OCI-LY7 (cell line): Measurements from ENCODE around the gene RBM20. TPM values are rescaled to one million over a fixed set of nuclear protein-coding genes. Genes with fewer than 3 reads are reported as not detected.

Experiments
- BruUV-seq: library from RNA; stranded (reverse); fragments of 400-500 nt; replicated peaks from 2 replicates; lab custom pipeline; 2021; lab: Mats Ljungman, UMichigan
- CTCF ChIA-PET: fragments of 300-600 bp; sonication (Branson Sonifier 250); formaldehyde crosslinking; loops from one replicate; lab custom pipeline; 2022; ENCODE audit warnings: antibody characterized with exemption; ENCODE audit not compliant: unreplicated experiment; lab: Charles Lee
- POLR2A ChIA-PET: fragments of 300-600 bp; sonication (Branson Sonifier 250); formaldehyde crosslinking; loops from one replicate; lab custom pipeline; 2022; ENCODE audit warnings: antibody characterized with exemption; lab: Charles Lee
- DNase-seq: peaks from one replicate; pipeline ENCODE4 v3.0.0-alpha.2; 2015; ENCODE audit warnings: low spot score
- H2AFZ ChIP-seq: fragments of 200-600 bp; sonication (generic), shearing (Covaris generic); 2 replicates; pipeline ENCODE4 v1.6.1; 2014; ENCODE audit warnings: mild to moderate bottlenecking, antibody characterized with exemption, low read length, moderate library complexity
- H3K27ac ChIP-seq: fragments of 200-600 bp; sonication (generic); 2 replicates; pipeline ENCODE4 v1.5.1; 2014; ENCODE audit warnings: mixed run types, low read depth, mild to moderate bottlenecking, moderate library complexity, low read length, inconsistent platforms; ENCODE audit not compliant: poor library complexity, severe bottlenecking
- H3K36me3 ChIP-seq: fragments of 200-600 bp; sonication (generic); 2 replicates; pipeline ENCODE4 v1.6.1; 2014; ENCODE audit warnings: mild to moderate bottlenecking, antibody characterized with exemption, low read length, moderate library complexity, mixed read lengths; ENCODE audit not compliant: insufficient read depth
- H3K4me1 ChIP-seq: fragments of 200-600 bp; sonication (generic); 2 replicates; pipeline ENCODE4 v1.5.1; 2014; ENCODE audit warnings: mild to moderate bottlenecking, low read length; ENCODE audit not compliant: insufficient read depth, poor library complexity, severe bottlenecking
- H3K4me2 ChIP-seq: fragments of 200-600 bp; sonication (generic); 2 replicates; pipeline ENCODE4 v1.6.1; 2014; ENCODE audit warnings: mild to moderate bottlenecking, low read length
- H3K4me3 ChIP-seq: fragments of 200-600 bp; sonication (generic); 2 replicates; pipeline ENCODE4 v1.5.1; 2014; ENCODE audit warnings: mild to moderate bottlenecking, low read depth, low read length; ENCODE audit not compliant: poor library complexity, severe bottlenecking
- H3K79me2 ChIP-seq: fragments of 200-600 bp; sonication (generic); 2 replicates; pipeline ENCODE4 v1.6.1; 2016; ENCODE audit warnings: low read depth, mild to moderate bottlenecking, low read length, moderate library complexity, mixed read lengths; ENCODE audit not compliant: insufficient read depth
- H3K9me2 ChIP-seq: fragments of 200-600 bp; sonication (generic); 2 replicates; pipeline ENCODE4 v1.6.1; 2016; ENCODE audit warnings: mild to moderate bottlenecking, low read length, mixed read lengths; ENCODE audit not compliant: insufficient read depth
- H3K9me3 ChIP-seq: fragments of 200-600 bp; sonication (generic); 2 replicates; pipeline ENCODE4 v1.6.1; 2014; ENCODE audit warnings: mild to moderate bottlenecking, mixed run types, low read length, mixed read lengths
- H4K20me1 ChIP-seq: fragments of 200-600 bp; sonication (generic); 2 replicates; pipeline ENCODE4 v1.6.1; 2014; ENCODE audit warnings: mild to moderate bottlenecking, antibody characterized with exemption, low read length, moderate library complexity, mixed read lengths; ENCODE audit not compliant: insufficient read depth
- CTCF ChIP-seq: fragments of 200-600 bp; sonication (generic); conservative IDR thresholded peaks from 2 replicates; pipeline ENCODE4 v1.5.1; 2014; ENCODE audit warnings: mild to moderate bottlenecking, antibody characterized with exemption, low read length, moderate library complexity, mixed read lengths
- EZH2phosphoT487 ChIP-seq: fragments of 200-600 bp; sonication (generic); IDR thresholded peaks from 2 replicates; pipeline ENCODE4 v1.6.1; 2018; ENCODE audit warnings: low read depth, borderline replicate concordance, mild to moderate bottlenecking, mixed run types, antibody characterized with exemption, low read length, moderate library complexity, mixed read lengths
- intact Hi-C: fragments of 100-400 bp; cut with micrococcal nuclease; formaldehyde crosslinking; loops from one replicate; pipeline ENCODE4 v1.10.0; 2022; ENCODE audit not compliant: unreplicated experiment
- total RNA-seq, 2 experiments: library from RNA; depleted of rRNA in 1 of 2; stranded (reverse); fragments of >200 nt in 1 of 2; shearing (Covaris generic) in 1 of 2; gene quantifications; 2 replicates each; pipeline ENCODE4 v1.2.3, GENCODE V29; 2014 to 2022

Gene RBM20
- total RNA-seq, 2 experiments from 2014 or later: 0.35 to 1.0 TPM

GRCh38 chr10:110829721-110830410 is 185.7 kb downstream of the RBM20 start:
- intact Hi-C loops: no loop called here
- Histone ChIP-seq H3K79me2 (no peaks in the 10 kb centered on the region), H3K4me2 (peak overlapping the region; percentile 25), H3K27ac (no peak overlapping the region), H3K4me1 (peaks cover 32% of the 10 kb centered on the region), H3K4me3 (no peak overlapping the region), H3K9me3 (no peaks in the 10 kb centered on the region), H4K20me1 (no peaks in the 10 kb centered on the region), H2AFZ (no peak overlapping the region; the same call in 1 of the 2 replicates), H3K36me3 (no peaks in the 10 kb centered on the region), H3K9me2 (no peaks in the 10 kb centered on the region)
- BruUV-seq: no TSS peak
- CTCF ChIA-PET: interaction anchor here (0.7 kb wide), 1 partner anchor 13 kb away, joined by 3 read pairs; no protein-coding TSS in a partner anchor
- TF ChIP-seq EZH2phosphoT487 (no peak), CTCF (no peak)
- POLR2A ChIA-PET: interaction anchor here (1.5 kb wide), 1 partner anchor 27 kb away, joined by 4 read pairs; no protein-coding TSS in a partner anchor
- peak; percentile 43 for DNase-seq

- DNase-seq: no peak
- TF ChIP-seq EZH2phosphoT487 (no peak), CTCF (no peak)
- Histone ChIP-seq H3K9me3 (no peaks in the 10 kb centered on the region), H3K79me2 (no peaks in the 10 kb centered on the region), H4K20me1 (no peaks in the 10 kb centered on the region), H3K36me3 (no peaks in the 10 kb centered on the region), H3K4me3 (no peak overlapping the region), H3K27ac (no peak overlapping the region), H3K4me1 (peaks cover 56% of the 10 kb centered on the region), H3K9me2 (no peaks in the 10 kb centered on the region), H2AFZ (no peak overlapping the region), H3K4me2 (no peak overlapping the region)
- intact Hi-C loops: no loop called here
- ChIA-PET POLR2A (interaction anchor here (0.6 to 2.2 kb wide), 5 partner anchors 9 to 24 kb away, joined by 3 to 12 read pairs (median 5); no protein-coding TSS in a partner anchor), CTCF (no interaction called here)
- BruUV-seq: no TSS peak
These were observed 189.3 kb downstream of the RBM20 start for GRCh38 chr10:110833234-110833940.
